Endodermal cell (in vitro differentiated cells): Measurements from ENCODE around the gene EDEM1. TPM values are rescaled to one million over a fixed set of nuclear protein-coding genes. Genes with fewer than 3 reads are reported as not detected.

Source experiments
- DNase-seq: peaks from one replicate; pipeline ENCODE4 v3.0.0-alpha.2; 2017
- H3K27ac ChIP-seq: 2 replicates; pipeline ENCODE4 v1.5.1; 2013; ENCODE audit warnings: mild to moderate bottlenecking, low read depth, low read length, moderate library complexity
- H3K27me3 ChIP-seq: 2 replicates; pipeline ENCODE4 v1.6.1; 2013; ENCODE audit warnings: mild to moderate bottlenecking, low read length, moderate library complexity; ENCODE audit not compliant: insufficient read depth, control insufficient read depth, poor library complexity, severe bottlenecking
- H3K36me3 ChIP-seq: 2 replicates; pipeline ENCODE4 v1.7.0; 2013; ENCODE audit warnings: mild to moderate bottlenecking, low read length, moderate library complexity; ENCODE audit not compliant: control insufficient read depth, insufficient read depth
- H3K4me1 ChIP-seq: one replicate; pipeline ENCODE4 v1.7.0; 2013; ENCODE audit warnings: low read length; ENCODE audit not compliant: control insufficient read depth, insufficient read depth
- H3K4me3 ChIP-seq: 2 replicates; pipeline ENCODE4 v1.5.1; 2013; ENCODE audit warnings: mild to moderate bottlenecking, low read length, moderate library complexity
- H3K9ac ChIP-seq: 2 replicates; pipeline ENCODE4 v1.6.1; 2013; ENCODE audit warnings: mild to moderate bottlenecking, low read length, moderate library complexity; ENCODE audit not compliant: poor library complexity, severe bottlenecking; ENCODE audit errors: extremely low read depth
- H3K9me3 ChIP-seq: 2 replicates; pipeline ENCODE4 v1.6.1; 2013; ENCODE audit warnings: mild to moderate bottlenecking, low read length, moderate library complexity; ENCODE audit not compliant: control insufficient read depth
- H3K27ac Mint-ChIP-seq: 2 replicates; pipeline ENCODE4 v1.8.0; 2020; ENCODE audit warnings: mixed read lengths
- H3K27me3 Mint-ChIP-seq: 2 replicates; pipeline ENCODE4 v1.8.0; 2021; ENCODE audit warnings: mild to moderate bottlenecking, mixed read lengths; ENCODE audit not compliant: insufficient read depth
- H3K36me3 Mint-ChIP-seq: 2 replicates; pipeline ENCODE4 v1.8.0; 2020; ENCODE audit warnings: low read depth, mixed read lengths
- H3K4me1 Mint-ChIP-seq: 2 replicates; pipeline ENCODE4 v1.8.0; 2020; ENCODE audit warnings: mixed read lengths
- H3K4me3 Mint-ChIP-seq: 2 replicates; pipeline ENCODE4 v1.8.0; 2020; ENCODE audit warnings: mild to moderate bottlenecking, moderate library complexity, mixed read lengths
- H3K9me3 Mint-ChIP-seq: 2 replicates; pipeline ENCODE4 v1.8.0; 2020; ENCODE audit warnings: mild to moderate bottlenecking, mixed read lengths
- CTCF ChIP-seq: fragments of 200-600 bp; sonication (generic); conservative IDR thresholded peaks from 2 replicates; pipeline ENCODE4 v1.5.0; 2021; ENCODE audit warnings: antibody characterized with exemption, mild to moderate bottlenecking
- WGBS, 2 experiments: methylation state at CpG; one replicate each; pipeline versions ENCODE4 v1.1.5 to v1.1.7; 2013; ENCODE audit warnings: missing lambda C conversion rate in 2 of 2, mixed read lengths in 1 of 2; ENCODE audit not compliant: insufficient coverage in 1 of 2, insufficient read length in 1 of 2; 5-methylcytosine and 5-hydroxymethylcytosine counted together
- total RNA-seq, 2 donors: library from RNA; stranded (reverse); fragmentation: NEBNext Ultra II Directional in 1 of 2; extraction: Animal tissue kit (Norgen Biotek cat#: 25700) in 1 of 2; gene quantifications; 2 replicates in 1 of 2; 3 replicates in 1 of 2; pipeline ENCODE4 v1.2.1, GENCODE V29; 2021

Gene EDEM1
- total RNA-seq, 2 donors from 2014 or later = 24.5 to 28.1 TPM

GRCh38 chr3:5197022-5197421 is 9.5 kb downstream of the EDEM1 start:
- Mint-ChIP-seq H3K27ac (peak overlapping the region; percentile 83), H3K27me3 (no peaks in the 10 kb centered on the region), H3K4me3 (no peak overlapping the region), H3K36me3 (peaks cover 51% of the 10 kb centered on the region), H3K9me3 (no peaks in the 10 kb centered on the region), H3K4me1 (peaks cover 27% of the 10 kb centered on the region)
- H3K27me3 ChIP-seq = no peaks in the 10 kb centered on the region
- peaks cover 47% of the 10 kb centered on the region for H3K36me3 ChIP-seq
- WGBS, 2 experiments = 93 to 100% methylated on average over 2 to 4 of the region's 4 CpGs
- no peak overlapping the region for H3K9ac ChIP-seq
- H3K4me3 ChIP-seq = no peak overlapping the region
- no peak for TF ChIP-seq CTCF
- H3K9me3 ChIP-seq = no peaks in the 10 kb centered on the region
- no peaks in the 10 kb centered on the region for H3K4me1 ChIP-seq
- H3K27ac ChIP-seq = no peak overlapping the region
- no peak for DNase-seq

- Histone ChIP-seq H3K27me3 (no peaks in the 10 kb centered on the region), H3K27ac (peak overlapping the region; percentile 38), H3K4me1 (no peaks in the 10 kb centered on the region), H3K9ac (no peak overlapping the region), H3K36me3 (peaks cover 53% of the 10 kb centered on the region), H3K9me3 (no peaks in the 10 kb centered on the region), H3K4me3 (no peak overlapping the region)
- TF ChIP-seq CTCF = no peak
- Mint-ChIP-seq H3K36me3 (peaks cover 57% of the 10 kb centered on the region), H3K4me3 (no peak overlapping the region), H3K9me3 (no peaks in the 10 kb centered on the region), H3K27me3 (no peaks in the 10 kb centered on the region), H3K4me1 (peaks cover 25% of the 10 kb centered on the region), H3K27ac (peak overlapping the region; percentile 83)
- 93 to 98% methylated on average over 8 of the region's 8 CpGs for WGBS, 2 experiments
- DNase-seq = no peak
These were observed 10.2 kb downstream of the EDEM1 start for GRCh38 chr3:5197470-5198312.

- TF ChIP-seq CTCF = no peak
- Histone ChIP-seq H3K9ac (no peak overlapping the region), H3K4me3 (no peak overlapping the region), H3K27me3 (no peaks in the 10 kb centered on the region), H3K27ac (no peak overlapping the region), H3K9me3 (no peaks in the 10 kb centered on the region), H3K36me3 (peaks cover 59% of the 10 kb centered on the region), H3K4me1 (no peaks in the 10 kb centered on the region)
- Mint-ChIP-seq H3K27me3 (no peaks in the 10 kb centered on the region), H3K4me1 (peaks cover 26% of the 10 kb centered on the region), H3K27ac (peak overlapping the region; percentile 80), H3K36me3 (peaks cover 58% of the 10 kb centered on the region), H3K9me3 (no peaks in the 10 kb centered on the region), H3K4me3 (no peak overlapping the region)
- no peak for DNase-seq
- 88 to 89% methylated on average over 3 to 4 of the region's 4 CpGs for WGBS, 2 experiments
These were observed 10.8 kb downstream of the EDEM1 start for GRCh38 chr3:5198313-5198677.
